Measurements from ENCODE around the gene VCY.
"Not testable (repeated sequence)": the region's sequence is repeated elsewhere in the genome, so short reads cannot be mapped to it uniquely, and the experiment has no call there.

Gene VCY

GRCh38 chrY:13986373-13986772, at the start of gene VCY:
VCY (minus strand) TSS chrY:13986473; CDS start chrY:13986440, 33 bp downstream.
- not testable (repeated sequence) for DNase-seq (ENCODE audit: low read depth in 2 of 2)

- not testable (repeated sequence) for DNase-seq (ENCODE audit: low read depth in 2 of 2)
Measured at GRCh38 chrY:14030395-14030794, 44.1 kb upstream of the VCY start.

GRCh38 chrY:14011916-14012315, 25.6 kb upstream of the VCY start:
- DNase-seq (ENCODE audit: low read depth in 2 of 2): not testable (repeated sequence)

DNA sequence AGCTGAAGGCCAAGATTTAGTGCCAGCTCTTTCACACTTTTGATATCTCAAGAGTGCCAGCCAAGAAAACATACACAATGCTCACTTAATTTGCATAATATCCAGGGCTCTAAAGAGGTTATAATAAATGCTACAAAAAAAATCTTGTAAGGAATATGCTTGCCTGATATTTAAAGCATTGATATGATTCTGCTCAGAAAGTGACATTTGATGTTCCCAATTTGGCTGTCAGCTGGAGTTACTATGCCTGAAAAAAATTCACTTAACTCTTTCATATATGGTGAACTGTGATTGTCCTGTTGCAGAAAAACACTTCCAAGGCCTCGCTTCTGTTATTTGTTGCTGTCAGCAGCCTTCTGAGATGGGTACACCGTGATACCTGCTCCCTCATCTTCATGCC, 43.9 kb downstream of the VCY start:
- not testable (repeated sequence) for DNase-seq (ENCODE audit: low read depth in 2 of 2)

All from stimulated activated CD4-positive, alpha-beta T cell treated with anti-CD3 and anti-CD28 coated beads, Interleukin-1b, Interleukin-23, amount 100 ng/mL, for 4 hours (primary cell).